ENCODE measurements around the gene NR4A1.

Gene NR4A1

GRCh38 chr12:52015532-52016041 lies 35.7 kb upstream of the NR4A1 start:
- DNase-seq = peak in 5 of 10 donors; percentile 47 to 90 (median 72)
- intact Hi-C loops (cut with DNase I) = no loop called here

- no peak for DNase-seq
- intact Hi-C loops (cut with DNase I) = no loop called here
Observed at GRCh38 chr12:52018433-52019112, 32.7 kb upstream of the NR4A1 start.

GRCh38 chr12:52019113-52019770 lies 32.0 kb upstream of the NR4A1 start:
- intact Hi-C loops (cut with DNase I) = no loop called here
- peak in 3 of 10 donors; percentile 72 to 91 (median 86) for DNase-seq

- DNase-seq = peak in 6 of 10 donors; percentile 46 to 93 (median 61)
- intact Hi-C loops (cut with DNase I) = no loop called here
Observed at GRCh38 chr12:52020539-52021336, 30.5 kb upstream of the NR4A1 start.

DNA sequence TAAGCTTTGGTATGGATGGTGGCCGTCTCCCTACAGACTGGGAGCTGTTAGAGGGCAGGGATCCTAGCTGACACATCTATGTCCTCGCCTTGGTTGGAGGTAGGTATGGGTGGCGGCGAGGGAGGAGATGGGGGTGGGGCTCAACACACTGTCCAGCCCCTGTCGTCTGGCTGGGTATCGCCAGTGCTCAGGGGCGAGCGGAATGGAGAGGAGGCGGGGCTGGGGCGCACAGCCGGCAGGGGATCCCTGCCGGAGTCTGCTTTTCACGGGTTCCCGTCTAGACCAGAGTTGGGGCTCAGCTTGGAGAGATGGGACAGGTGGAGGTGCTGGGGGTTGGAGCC lies 28.4 kb upstream of the NR4A1 start:
- intact Hi-C loops (cut with DNase I) = loop anchor here (1.0 kb wide), 2 partner anchors 19 to 30 kb away; no protein-coding TSS in a partner anchor
- DNase-seq = no peak

DNA sequence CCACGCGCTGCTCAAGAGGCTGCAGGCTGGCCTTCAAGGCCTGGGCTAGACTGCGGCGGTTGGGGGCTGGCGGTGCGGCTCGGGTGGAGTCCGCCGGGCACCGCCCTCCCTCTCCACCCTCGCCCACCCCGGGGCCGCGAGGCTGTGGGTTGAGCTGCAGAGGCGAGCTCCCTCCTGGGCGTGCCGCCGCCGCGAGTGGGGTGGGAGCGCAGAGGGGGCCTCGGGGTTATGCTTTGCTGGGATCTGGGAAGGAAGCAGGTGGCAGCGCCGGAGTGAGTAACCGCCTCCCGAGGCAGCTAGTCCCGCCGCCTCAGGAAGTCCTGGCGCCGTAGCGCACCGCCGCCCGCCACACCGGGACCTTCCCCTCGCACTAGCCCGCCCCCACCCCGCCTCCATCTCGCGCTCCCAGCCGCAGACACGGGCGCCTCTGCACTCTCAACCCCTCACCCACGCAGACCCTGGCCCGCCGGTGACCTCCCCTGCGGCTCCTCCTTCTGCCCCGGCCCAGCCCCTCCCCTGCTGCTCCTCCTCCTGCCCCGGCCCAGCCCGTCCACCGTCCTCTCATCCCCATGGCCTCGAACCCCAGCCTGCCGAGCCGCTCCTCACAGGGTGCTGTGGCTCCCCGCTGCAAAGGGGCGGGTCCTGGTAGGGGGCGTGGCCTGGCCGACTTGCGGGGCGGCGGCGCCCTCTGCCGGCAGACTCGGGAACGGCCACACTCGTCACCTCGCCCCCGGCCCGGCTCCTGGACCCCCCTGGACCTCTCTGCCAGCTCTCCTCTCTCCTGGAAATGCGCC lies 27.9 kb upstream of the NR4A1 start:
- intact Hi-C loops (cut with DNase I) = loop anchor here (1.0 kb wide), 2 partner anchors 19 to 30 kb away; no protein-coding TSS in a partner anchor
- DNase-seq = peak; percentile 76 to 98 (median 85)

DNA sequence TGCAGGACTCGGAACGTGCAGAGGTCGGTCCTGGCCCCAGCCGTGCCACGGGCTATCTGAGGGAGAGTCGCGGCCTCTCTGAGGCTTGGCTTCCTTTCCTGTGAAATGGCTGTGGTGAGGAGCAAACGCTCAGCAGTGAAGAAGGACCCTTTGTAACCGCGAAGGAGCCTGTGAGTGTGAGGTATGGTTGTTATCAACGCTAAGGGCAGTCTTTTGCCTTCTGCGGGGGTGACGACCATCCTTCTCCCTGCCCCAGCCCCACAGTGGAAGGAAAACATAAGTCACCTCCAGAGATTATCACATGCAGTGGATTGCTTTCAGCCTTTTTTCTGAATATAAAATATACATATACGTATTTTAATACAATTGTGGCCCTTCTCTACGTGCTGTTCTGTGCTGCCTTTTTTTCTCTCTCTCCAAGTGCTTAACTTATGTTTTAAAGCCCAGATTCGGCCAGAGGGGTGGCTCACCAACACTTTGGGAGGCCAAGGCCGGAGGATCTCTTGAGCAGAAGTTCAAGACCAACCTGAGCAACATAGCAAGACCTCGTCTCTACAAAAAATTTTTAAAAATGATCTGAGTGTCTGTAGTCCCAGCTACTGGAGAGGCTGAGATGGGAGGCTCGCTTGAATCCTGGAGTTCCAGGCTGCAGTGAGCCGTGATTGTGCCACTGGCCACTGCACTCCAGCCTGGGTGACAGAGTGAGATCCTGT lies 27.1 kb upstream of the NR4A1 start:
- intact Hi-C loops (cut with DNase I) = loop anchor here (1.0 kb wide), 2 partner anchors 20 to 31 kb away; no protein-coding TSS in a partner anchor
- no peak for DNase-seq

DNA sequence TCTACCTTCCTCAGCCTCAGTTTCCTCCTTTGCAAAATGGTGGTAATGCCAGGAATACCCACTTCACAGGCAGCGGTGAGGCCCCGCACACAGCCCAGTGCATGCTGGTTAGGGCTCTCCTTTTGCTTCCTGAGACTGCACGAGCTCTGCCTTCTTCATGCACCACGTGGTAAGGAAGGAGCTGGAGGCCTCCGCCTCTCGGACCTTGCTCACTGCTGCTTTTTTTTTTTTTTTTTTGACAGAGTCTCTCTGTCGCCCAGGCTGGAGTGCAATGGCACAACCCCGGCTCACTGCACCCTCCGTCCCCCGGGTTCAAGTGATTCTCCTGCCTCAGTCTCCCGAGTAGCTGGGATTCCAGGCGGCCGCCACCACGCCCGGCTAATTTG lies 26.4 kb upstream of the NR4A1 start:
- DNase-seq = peak in 1 of 10 donors; percentile 91
- intact Hi-C loops (cut with DNase I) = loop anchor here (1.0 to 5.0 kb wide), 2 partner anchors 42 to 58 kb away; partner anchors contain the start of gene ATG101

DNA sequence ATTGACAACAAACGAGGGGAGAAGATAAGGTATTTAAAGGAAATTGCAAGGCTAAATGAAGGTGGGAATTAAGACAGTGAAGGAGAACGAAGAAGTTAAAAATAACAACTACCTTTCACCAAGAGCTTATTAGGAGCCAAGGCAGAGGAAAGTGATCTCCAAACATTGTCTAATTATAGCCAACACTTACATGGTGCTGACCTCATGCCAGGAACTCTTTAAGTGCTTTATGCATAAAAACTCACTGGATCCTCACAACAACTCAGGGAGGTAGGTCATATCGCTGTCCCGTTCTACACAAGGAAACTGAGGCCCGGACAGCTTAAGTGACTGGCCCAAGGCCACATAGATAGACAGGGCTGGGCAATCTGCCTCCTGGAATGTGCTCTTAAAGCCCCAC lies 25.0 kb upstream of the NR4A1 start:
- DNase-seq = no peak
- intact Hi-C loops (cut with DNase I) = loop anchor here (5.0 kb wide), 1 partner anchor 41 kb away; the partner anchor contains the start of gene ATG101

DNA sequence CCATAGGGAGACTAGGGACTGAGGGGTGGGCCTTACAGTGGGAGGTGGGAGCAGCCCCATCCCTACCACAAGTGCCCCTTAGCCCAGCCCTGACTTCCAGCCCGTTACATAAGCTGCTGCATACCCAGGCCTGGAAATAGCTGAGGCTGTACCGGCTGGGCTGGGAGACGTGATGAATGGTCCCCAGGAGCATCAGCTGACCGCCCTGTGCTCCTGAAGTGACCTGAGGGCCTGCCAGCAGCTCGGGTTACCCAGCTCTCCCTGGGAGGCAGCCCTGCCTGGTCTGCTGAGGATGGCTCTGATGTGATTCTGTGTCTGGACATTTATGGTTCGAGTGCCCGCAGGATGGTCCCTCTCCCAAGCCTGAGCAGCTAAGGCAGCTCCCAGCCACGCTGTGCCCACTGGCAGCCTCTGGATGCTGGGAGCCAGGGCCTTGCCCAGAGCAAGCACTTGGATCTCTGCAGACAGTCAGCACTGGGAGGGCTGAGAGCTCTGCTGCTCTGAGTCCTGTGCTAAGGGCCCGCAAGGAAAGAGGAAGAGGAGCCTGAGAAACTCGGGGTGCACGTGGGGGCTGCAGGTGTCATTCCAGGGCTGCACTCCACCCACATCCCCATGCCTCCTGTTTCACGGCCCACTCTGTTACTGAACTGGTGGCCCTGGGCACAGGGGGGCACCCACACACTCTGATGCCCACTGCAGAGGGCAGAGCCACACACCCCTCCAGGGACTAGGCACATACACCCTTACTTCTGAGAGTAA lies 24.0 kb upstream of the NR4A1 start:
- intact Hi-C loops (cut with DNase I) = loop anchor here (5.0 kb wide), 1 partner anchor 40 kb away; the partner anchor contains the start of gene ATG101
- peak in 1 of 10 donors; percentile 79 for DNase-seq

DNA sequence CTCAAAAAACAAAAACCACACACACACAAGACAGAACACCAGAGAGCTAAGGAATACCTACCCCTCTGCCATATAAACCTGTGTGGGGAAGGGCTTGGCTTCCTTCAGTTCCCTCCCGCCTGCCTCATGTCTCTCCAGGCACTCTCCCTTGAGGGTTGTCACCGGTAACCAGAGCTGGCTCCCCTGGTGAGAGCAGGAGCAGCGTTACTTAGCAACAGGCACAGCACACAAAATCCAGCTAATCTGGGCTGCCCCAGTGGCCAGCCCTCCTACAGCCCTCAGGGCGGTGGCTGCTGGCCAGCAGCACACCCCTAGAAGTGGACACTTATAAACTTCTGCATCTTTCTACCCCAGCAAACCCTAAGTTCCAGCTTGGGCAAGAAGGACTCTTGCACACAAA lies 21.6 kb upstream of the NR4A1 start:
- no peak for DNase-seq
- intact Hi-C loops (cut with DNase I) = loop anchor here (5.0 kb wide), 1 partner anchor 38 kb away; the partner anchor contains the start of gene ATG101

- intact Hi-C loops (cut with DNase I) = no loop called here
- DNase-seq = peak in 5 of 10 donors; percentile 59 to 90 (median 79)
Observed at GRCh38 chr12:52032446-52032803, 18.8 kb upstream of the NR4A1 start.

DNA sequence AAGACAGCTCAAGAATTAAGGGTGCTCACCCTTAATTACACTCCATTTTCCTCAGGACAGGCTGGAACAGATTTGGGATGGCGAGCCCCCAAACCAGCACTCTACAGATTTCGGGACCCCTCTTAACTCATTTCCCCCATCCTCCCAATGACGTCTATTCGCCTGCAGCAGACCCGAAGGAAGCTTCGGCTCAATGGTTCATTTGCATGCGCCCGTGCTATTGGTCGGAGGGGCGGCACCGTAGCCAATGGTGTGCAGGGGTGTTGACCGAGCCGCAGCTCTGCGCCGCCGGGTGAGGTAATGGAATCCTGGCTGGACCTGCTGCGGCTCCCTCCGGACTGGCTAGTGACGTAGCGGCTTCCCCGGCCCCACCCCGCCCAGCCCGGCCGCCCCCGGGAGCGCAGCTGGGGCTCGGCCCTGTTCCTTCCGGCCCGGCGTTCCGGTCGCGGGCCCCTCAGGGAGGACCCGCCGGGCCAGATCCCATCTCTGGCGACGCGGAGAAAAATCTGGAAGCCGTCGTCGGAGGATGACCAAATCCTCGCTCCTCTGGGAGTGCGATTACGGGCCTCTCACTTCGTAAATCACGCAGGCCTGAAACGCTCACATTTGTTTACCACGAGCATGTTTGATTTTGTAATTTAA lies 18.3 kb upstream of the NR4A1 start:
- DNase-seq = peak; percentile 92 to 100 (median 98)
- intact Hi-C loops (cut with DNase I) = no loop called here

- no peak for DNase-seq
- intact Hi-C loops (cut with DNase I) = no loop called here
Observed at GRCh38 chr12:52033446-52034140, 17.6 kb upstream of the NR4A1 start.

GRCh38 chr12:52035190-52035589 lies 16.1 kb upstream of the NR4A1 start:
- no peak for DNase-seq
- intact Hi-C loops (cut with DNase I) = no loop called here

- intact Hi-C loops (cut with DNase I) = no loop called here
- DNase-seq = no peak
Observed at GRCh38 chr12:52035926-52036325, 15.3 kb upstream of the NR4A1 start.

- DNase-seq = peak; percentile 72 to 97 (median 81)
- intact Hi-C loops (cut with DNase I) = loop anchor here (1.0 kb wide), 1 partner anchor 15 kb away; the partner anchor contains the start of gene NR4A1
Observed at GRCh38 chr12:52036587-52037171, 14.6 kb upstream of the NR4A1 start.
